PC-9 (cell line): ENCODE results near the gene CACNB4. TPM values are rescaled to one million over a fixed set of nuclear protein-coding genes. Genes with fewer than 3 reads are reported as not detected.
"Not testable (repeated sequence)": the region's sequence is repeated elsewhere in the genome, so short reads cannot be mapped to it uniquely, and the experiment has no call there.

Source experiments
- BruUV-seq: library from RNA; stranded (reverse); fragments of 400-500 nt; replicated peaks from 2 replicates; lab custom pipeline; 2021; lab: Mats Ljungman, UMichigan
- CTCF ChIA-PET: fragments of 300-600 bp; sonication (Branson Sonifier 250); formaldehyde crosslinking; loops from one replicate; lab custom pipeline; 2022; ENCODE audit warnings: antibody characterized with exemption; lab: Charles Lee
- POLR2A ChIA-PET: fragments of 300-600 bp; sonication (Branson Sonifier 250); formaldehyde crosslinking; loops from one replicate; lab custom pipeline; 2022; ENCODE audit warnings: antibody characterized with exemption; ENCODE audit not compliant: unreplicated experiment; lab: Charles Lee
- DNase-seq, 2 experiments: peaks; one replicate each; pipeline versions ENCODE4 v3.0.0 to v3.0.0-alpha.2; 2015 to 2022; ENCODE audit warnings: mixed read lengths in 1 of 2
- H2AFZ ChIP-seq: fragments of 200-600 bp; sonication (generic); 2 replicates; pipeline ENCODE4 v1.8.1; 2017; ENCODE audit warnings: antibody characterized with exemption
- H3F3A ChIP-seq: fragments of 200-600 bp; sonication (generic); 2 replicates; pipeline ENCODE4 v1.8.1; 2017; ENCODE audit warnings: antibody characterized with exemption, mild to moderate bottlenecking, low read depth; ENCODE audit not compliant: insufficient read depth
- H3K27ac ChIP-seq: fragments of 200-600 bp; sonication (generic); 2 replicates; pipeline ENCODE4 v1.6.1; 2016; ENCODE audit warnings: mixed run types
- H3K27me3 ChIP-seq: fragments of 200-600 bp; sonication (generic); 2 replicates; pipeline ENCODE4 v1.6.1; 2016; ENCODE audit warnings: low read depth, mixed run types; ENCODE audit not compliant: insufficient read depth
- H3K36me3 ChIP-seq: fragments of 200-600 bp; sonication (generic); 2 replicates; pipeline ENCODE4 v1.6.1; 2016; ENCODE audit warnings: low read depth, mixed run types
- H3K4me1 ChIP-seq: fragments of 200-600 bp; sonication (generic); replicated peaks from 2 replicates; pipeline ENCODE4 v1.6.1; 2016; ENCODE audit warnings: mixed run types; ENCODE audit not compliant: insufficient read depth
- H3K4me2 ChIP-seq: fragments of 200-600 bp; sonication (generic); 2 replicates; pipeline ENCODE4 v1.6.1; 2017; ENCODE audit warnings: mixed run types
- H3K4me3 ChIP-seq: fragments of 200-600 bp; sonication (generic); 2 replicates; pipeline ENCODE4 v1.6.1; 2016; ENCODE audit warnings: mixed run types
- H3K79me2 ChIP-seq: fragments of 200-600 bp; sonication (generic); 2 replicates; pipeline ENCODE4 v1.6.1; 2017; ENCODE audit warnings: low read depth, mixed run types
- H3K9me2 ChIP-seq: fragments of 200-600 bp; sonication (generic); 2 replicates; pipeline ENCODE4 v1.8.1; 2017; ENCODE audit warnings: mild to moderate bottlenecking; ENCODE audit not compliant: insufficient read depth
- H3K9me3 ChIP-seq: fragments of 200-600 bp; sonication (generic); 2 replicates; pipeline ENCODE4 v1.8.1; 2016; ENCODE audit warnings: low read depth; ENCODE audit not compliant: insufficient read depth
- H4K20me1 ChIP-seq: fragments of 200-600 bp; sonication (generic); 2 replicates; pipeline ENCODE4 v1.8.1; 2017; ENCODE audit not compliant: insufficient read depth
- CTCF ChIP-seq: fragments of 200-600 bp; sonication (generic); conservative IDR thresholded peaks from 2 replicates; pipeline ENCODE4 v1.6.1; 2017; ENCODE audit warnings: mixed run types, antibody characterized with exemption, mild to moderate bottlenecking, moderate library complexity
- EZH2 ChIP-seq: fragments of 200-600 bp; sonication (generic); IDR thresholded peaks from 2 replicates; pipeline ENCODE4 v1.8.0; 2017; ENCODE audit warnings: antibody characterized with exemption, low read depth
- intact Hi-C: fragments of 100-400 bp; cut with micrococcal nuclease; formaldehyde crosslinking; loops from one replicate; pipeline ENCODE4 v1.10.0; 2022; ENCODE audit not compliant: unreplicated experiment
- total RNA-seq: library from RNA; stranded (reverse); gene quantifications from 2 replicates; pipeline ENCODE4 v1.2.3, GENCODE V29; 2021

CACNB4 gene
- total RNA-seq, 1 experiment from 2014 or later = 0.98 TPM

GRCh38 chr2:152034257-152034801 lies 64.5 kb downstream of the CACNB4 start:
- CTCF ChIA-PET = no interaction called here
- intact Hi-C loops = loop anchor here (10.0 kb wide), 1 partner anchor 680 kb away; the partner anchor contains the start of genes ARL6IP6 and PRPF40A

DNA sequence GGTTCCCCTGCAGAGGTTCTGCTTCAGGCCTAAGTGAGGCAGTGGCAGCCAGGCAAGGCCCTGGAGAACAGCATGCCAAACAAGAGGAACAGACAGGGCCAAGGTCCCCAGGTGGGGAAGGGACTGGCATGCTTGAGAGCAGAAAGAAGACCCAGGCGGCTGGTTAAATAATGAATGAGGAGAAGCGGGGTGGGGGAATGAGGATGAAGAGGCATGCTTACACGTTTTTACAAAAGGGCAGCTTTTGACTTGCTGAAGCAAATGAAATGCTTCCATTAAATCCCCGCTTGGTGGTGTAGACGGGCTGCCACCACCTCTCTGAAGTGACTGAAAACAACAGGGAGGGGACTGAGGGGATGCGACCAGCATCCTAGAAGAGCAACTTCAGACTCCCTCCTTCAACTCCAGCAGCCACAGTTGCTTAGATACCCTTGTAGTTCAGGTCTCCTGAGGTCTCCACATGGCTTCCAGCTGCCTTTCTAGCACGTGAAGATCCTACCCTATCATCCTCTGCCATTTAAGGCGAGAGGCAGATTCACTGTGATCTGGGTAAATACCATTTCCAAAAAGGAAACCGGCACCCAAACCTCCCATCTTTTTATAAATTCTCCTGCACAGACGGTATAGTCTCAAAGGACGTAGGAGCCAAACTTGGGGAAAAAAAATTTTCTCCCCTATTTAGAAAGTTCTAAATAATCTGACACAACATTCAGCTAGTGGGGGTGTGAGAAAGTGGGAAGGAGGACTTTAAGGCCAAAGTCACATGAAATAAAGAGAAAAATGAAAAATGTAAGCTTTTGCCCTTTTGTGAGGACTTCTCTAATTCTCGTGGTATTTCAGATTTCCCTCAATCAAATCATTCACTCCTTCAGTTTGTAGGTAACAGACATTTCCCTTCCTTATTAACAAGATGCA lies 65.6 kb downstream of the CACNB4 start:
- no peak overlapping the region for H2AFZ ChIP-seq
- H3F3A ChIP-seq = no peaks in the 10 kb centered on the region
- H3K36me3 ChIP-seq = no peaks in the 10 kb centered on the region
- no peak for DNase-seq
- no peak overlapping the region for H3K4me3 ChIP-seq
- intact Hi-C loops = loop anchor here (10.0 kb wide), 1 partner anchor 682 kb away; the partner anchor contains the start of genes ARL6IP6 and PRPF40A
- TF ChIP-seq EZH2 (no peak), CTCF (no peak)
- H4K20me1 ChIP-seq = no peaks in the 10 kb centered on the region
- H3K27ac ChIP-seq = no peak overlapping the region
- no peak overlapping the region for H3K4me2 ChIP-seq
- CTCF ChIA-PET = no interaction called here
- no peaks in the 10 kb centered on the region for H3K4me1 ChIP-seq
- POLR2A ChIA-PET = no interaction called here
- H3K9me2 ChIP-seq = no peaks in the 10 kb centered on the region
- BruUV-seq = no TSS peak
- H3K27me3 ChIP-seq = 0 out of 2 replicates have a peak, but pooled peaks cover 4% of the 10 kb centered on the region
- H3K9me3 ChIP-seq = no peaks in the 10 kb centered on the region
- H3K79me2 ChIP-seq = no peaks in the 10 kb centered on the region

More at GRCh38 chr2:152034257-152034801, 64.5 kb downstream of the CACNB4 start:
- POLR2A ChIA-PET = no interaction called here
- Histone ChIP-seq H3K9me3 (no peaks in the 10 kb centered on the region), H3K4me1 (no peaks in the 10 kb centered on the region), H3F3A (no peaks in the 10 kb centered on the region), H4K20me1 (no peaks in the 10 kb centered on the region), H3K79me2 (no peaks in the 10 kb centered on the region), H3K9me2 (no peaks in the 10 kb centered on the region), H3K27ac (no peak overlapping the region), H3K4me2 (no peak overlapping the region), H3K36me3 (no peaks in the 10 kb centered on the region), H2AFZ (no peak overlapping the region), H3K27me3 (0 out of 2 replicates have a peak, but pooled peaks cover 4% of the 10 kb centered on the region), H3K4me3 (no peak overlapping the region)
- TF ChIP-seq CTCF = no peak
- no peak for TF ChIP-seq EZH2
- no TSS peak for BruUV-seq
- no peak for DNase-seq

GRCh38 chr2:152031747-152032306 lies 67.0 kb downstream of the CACNB4 start:
- Histone ChIP-seq H3K4me1 (no peaks in the 10 kb centered on the region), H3K4me3 (no peak overlapping the region), H3K4me2 (no peak overlapping the region), H2AFZ (no peak overlapping the region), H3K27ac (no peak overlapping the region), H3K9me2 (no peaks in the 10 kb centered on the region), H3K9me3 (no peaks in the 10 kb centered on the region), H3F3A (no peaks in the 10 kb centered on the region), H4K20me1 (no peaks in the 10 kb centered on the region), H3K36me3 (no peaks in the 10 kb centered on the region), H3K27me3 (0 out of 2 replicates have a peak, but pooled peaks cover 4% of the 10 kb centered on the region), H3K79me2 (no peaks in the 10 kb centered on the region)
- ChIA-PET CTCF (no interaction called here), POLR2A (no interaction called here)
- intact Hi-C loops = loop anchor here (10.0 kb wide), 1 partner anchor 683 kb away; the partner anchor contains the start of genes ARL6IP6 and PRPF40A
- DNase-seq = no peak
- BruUV-seq = no TSS peak
- TF ChIP-seq EZH2 (no peak), CTCF (no peak)

DNA sequence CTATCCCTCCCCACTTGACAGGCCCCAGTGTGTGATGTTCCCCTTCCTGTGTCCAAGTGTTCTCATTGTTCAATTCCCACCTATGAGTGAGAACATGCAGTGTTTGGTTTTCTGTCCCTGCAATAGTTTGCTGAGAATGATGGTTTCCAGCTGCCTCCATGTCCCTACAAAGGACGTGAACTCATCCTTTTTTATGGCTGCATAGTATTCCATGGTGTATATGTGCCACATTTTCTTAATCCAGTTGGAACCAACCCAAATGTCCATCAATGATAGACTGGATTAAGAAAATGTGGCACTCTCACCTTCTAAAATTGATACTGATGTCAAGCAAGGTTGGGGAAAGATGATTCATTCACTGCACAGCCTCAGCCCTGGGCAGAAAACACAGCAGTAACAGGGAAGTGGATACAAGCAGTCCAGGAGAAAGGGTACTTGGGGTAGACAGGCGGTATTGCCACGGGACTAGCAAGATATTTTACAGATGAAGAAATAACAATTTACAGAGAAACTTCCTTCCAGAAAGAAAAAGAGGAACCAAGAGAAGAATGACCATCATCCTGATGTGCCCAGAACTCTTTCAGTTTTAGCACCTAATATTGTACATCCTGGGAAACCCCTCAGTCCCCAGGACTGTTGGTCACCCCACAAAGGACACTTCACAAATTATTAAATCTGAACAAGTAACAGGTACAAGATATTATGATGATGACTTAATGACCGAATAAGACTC lies 68.1 kb downstream of the CACNB4 start:
- H4K20me1 ChIP-seq, POLR2A ChIA-PET, H3F3A ChIP-seq, H3K4me3 ChIP-seq, H2AFZ ChIP-seq, BruUV-seq, H3K36me3 ChIP-seq, H3K79me2 ChIP-seq, H3K9me2 ChIP-seq, H3K4me2 ChIP-seq, CTCF ChIA-PET, DNase-seq, H3K9me3 ChIP-seq, H3K27me3 ChIP-seq, H3K4me1 ChIP-seq, H3K27ac ChIP-seq: not testable (repeated sequence)
- intact Hi-C loops = loop anchor here (10.0 kb wide), 1 partner anchor 684 kb away; the partner anchor contains the start of genes ARL6IP6 and PRPF40A
